DMS114 treated with DMSO at 0.1 percent for 48 hours (cell line): ENCODE measurements around the gene SPRYD3.

Experiments
- DNase-seq: peaks from one replicate; lab custom pipeline; 2025; ENCODE audit not compliant: unreplicated experiment; lab: John Stamatoyannopoulos, UW

The SPRYD3 gene

DNA sequence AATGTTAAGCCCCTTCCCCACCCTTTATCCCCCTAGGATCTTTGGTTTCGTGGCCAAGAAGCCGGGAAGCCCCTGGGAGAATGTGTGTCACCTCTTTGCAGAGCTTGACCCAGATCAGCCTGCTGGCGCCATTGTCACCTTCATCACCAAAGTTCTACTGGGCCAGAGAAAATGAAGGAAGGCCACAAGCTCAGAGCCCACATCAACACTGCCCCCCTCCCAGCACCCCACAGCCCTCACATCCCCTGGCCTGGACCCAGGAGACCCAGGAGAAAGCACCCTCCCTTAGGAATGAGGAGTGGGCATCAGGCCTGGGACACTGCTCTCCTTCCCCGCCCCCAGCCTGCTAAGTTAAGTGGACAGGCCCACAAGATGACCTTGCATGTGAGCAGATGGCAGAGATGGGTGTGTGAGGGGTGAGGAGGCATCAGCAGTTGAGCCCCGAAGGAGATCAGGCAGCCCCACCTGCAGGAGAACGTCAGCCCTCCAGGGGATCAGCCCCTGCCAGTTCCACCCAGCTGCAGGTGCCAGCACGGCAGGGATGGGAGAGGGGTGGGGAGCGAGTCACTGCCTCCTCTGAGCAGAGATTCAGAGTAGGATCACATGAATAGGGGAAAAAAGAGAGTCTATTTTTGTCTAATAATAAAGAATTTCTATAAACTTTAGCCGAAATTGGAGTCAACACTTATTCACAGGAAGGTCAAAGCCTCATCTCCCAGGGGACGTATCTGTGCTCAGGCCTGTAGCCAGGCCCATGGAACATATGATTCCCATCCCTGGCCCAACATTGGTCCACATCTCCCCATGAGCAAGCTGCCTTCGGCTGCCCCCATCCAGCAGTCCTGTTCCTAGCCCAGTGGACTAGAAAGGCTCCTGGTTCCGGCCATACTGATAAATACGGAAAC, 15.2 kb downstream of the SPRYD3 start:
- no peak for DNase-seq

DNA sequence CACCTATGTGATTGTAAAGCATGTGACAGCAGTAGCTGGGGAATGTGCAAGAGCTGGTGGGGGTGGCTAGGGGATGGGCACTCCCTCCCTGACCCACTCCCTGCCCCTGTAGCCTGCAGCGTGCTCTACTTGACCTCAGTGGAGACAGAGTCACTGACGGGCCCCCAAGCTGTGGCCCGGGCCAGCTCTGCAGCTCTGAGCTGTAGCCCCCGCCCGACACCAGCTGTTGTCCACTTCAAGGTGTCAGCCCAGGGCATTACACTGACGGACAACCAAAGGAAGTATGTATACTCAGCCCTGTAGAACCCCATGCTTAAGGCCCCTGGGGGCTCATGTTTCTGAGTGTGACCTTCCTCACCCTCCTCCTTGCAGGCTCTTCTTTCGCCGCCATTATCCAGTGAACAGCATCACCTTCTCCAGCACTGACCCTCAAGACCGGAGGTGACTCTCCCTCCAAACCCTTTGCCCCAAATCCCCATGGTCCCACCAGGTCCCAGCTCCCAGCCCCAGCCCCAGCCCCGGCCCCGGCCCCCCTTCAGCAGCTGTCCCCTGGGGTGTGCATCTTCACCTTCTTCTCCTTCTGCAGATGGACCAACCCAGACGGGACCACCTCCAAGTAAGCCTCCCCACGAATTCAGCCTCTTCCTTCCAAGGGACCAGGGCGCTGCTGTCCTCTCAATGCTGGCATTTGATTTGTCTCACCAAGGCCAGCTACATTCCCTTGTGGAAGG, 16.0 kb downstream of the SPRYD3 start:
- DNase-seq = no peak

DNA sequence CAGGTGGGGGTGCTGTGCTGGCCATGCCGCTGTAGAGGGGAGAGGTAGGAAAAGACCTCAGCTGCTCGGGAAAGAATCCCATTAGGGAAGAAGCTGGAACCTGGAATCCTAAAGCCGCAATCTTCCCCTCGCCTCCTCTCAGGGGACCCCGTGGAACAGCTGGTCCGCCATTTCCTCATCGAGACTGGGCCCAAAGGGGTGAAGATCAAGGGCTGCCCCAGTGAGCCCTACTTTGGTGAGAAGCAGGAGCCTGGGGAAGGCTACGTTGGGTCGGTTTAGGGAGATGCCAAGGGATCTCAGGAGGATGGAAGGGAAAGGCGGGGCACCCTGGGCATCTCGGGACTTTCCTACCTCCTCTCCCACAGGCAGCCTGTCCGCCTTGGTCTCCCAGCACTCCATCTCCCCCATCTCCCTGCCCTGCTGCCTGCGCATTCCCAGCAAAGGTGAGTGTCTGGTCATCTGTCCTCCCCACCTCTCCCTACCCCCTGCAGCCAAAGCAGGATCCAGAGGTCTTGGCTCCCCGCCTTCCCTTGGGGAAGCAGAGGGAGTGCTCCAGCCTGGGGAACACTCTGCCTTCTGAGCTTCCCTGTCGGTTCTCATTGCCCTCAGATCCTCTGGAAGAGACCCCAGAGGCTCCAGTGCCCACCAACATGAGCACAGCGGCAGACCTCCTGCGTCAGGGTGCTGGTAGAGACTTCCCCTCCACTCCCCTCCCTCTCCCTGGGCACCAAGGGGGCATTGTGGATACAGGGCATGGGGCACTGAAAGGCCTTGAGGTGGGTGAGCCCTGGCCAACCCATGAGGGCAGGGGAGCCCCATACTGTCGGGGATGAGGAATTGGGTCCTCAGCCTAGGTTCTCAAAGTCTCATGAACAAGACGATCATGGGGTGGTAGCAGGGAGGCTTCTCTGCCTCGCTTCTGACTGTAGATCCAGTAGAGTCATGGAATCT, 16.9 kb downstream of the SPRYD3 start:
- DNase-seq = no peak

DNA sequence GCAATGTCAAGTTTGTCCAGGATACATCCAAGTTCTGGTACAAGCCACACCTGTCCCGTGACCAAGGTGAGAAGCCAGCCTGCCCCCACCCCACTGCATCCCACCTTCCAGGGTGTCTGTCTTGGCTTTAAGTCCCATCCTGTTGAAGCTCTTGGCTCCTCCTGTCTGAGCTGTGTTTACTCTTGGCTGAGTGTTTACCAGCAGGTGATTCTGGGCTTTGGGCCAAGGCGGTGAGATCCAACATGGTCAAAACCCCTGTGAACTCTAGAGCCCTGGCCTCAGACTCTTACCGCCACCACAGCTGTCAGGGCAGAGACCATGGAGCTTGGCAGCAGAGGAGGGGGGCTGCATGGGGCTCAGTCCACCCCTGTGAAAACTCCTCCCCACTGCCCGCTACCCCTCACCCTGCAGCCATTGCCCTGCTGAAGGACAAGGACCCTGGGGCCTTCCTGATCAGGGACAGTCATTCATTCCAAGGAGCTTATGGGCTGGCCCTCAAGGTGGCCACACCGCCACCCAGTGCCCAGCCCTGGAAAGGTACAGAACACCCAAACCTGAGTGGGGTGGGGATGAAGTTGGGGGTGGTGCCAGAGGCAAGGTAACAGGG, 17.7 kb downstream of the SPRYD3 start:
- DNase-seq = no peak

DNA sequence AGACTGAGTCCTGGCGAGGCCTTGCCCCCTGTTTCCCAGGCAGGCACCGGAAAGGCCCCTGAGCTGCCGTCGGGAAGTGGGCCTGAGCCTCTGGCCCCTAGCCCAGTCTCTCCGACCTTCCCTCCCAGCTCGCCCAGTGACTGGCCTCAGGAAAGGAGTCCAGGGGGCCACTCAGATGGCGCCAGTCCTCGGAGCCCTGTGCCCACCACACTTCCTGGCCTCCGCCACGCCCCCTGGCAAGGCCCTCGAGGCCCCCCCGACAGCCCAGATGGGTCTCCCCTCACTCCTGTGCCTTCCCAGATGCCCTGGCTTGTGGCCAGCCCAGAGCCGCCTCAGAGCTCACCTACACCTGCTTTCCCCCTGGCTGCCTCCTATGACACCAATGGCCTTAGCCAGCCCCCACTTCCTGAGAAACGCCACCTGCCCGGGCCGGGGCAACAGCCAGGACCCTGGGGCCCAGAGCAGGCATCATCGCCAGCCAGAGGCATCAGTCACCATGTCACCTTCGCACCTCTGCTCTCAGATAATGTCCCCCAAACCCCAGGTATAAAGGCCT, 18.4 kb downstream of the SPRYD3 start:
- DNase-seq = no peak

DNA sequence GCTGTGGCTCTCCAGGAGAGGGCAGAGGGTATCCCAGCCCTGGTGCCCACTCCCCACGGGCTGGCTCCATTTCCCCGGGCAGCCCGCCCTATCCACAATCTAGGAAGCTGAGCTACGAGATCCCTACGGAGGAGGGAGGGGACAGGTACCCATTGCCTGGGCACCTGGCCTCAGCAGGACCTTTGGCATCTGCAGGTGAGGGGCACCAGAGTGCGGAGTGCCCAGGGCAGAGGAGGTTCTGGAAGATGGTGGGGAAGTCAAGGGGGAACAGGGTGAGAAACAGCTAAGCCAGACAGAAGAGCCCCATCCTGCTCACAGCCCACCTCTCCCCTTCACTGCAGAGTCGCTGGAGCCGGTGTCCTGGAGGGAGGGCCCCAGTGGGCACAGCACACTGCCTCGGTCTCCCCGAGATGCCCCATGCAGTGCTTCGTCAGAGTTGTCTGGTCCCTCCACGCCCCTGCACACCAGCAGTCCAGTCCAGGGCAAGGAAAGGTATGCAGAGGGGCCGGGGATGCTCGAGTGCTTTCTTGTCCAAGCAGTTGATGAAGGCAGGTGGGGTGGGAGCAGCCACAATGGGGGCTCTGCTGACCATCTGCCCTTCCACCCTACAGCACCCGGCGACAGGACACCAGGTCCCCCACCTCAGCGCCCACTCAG, 19.0 kb downstream of the SPRYD3 start:
- no peak for DNase-seq

DNA sequence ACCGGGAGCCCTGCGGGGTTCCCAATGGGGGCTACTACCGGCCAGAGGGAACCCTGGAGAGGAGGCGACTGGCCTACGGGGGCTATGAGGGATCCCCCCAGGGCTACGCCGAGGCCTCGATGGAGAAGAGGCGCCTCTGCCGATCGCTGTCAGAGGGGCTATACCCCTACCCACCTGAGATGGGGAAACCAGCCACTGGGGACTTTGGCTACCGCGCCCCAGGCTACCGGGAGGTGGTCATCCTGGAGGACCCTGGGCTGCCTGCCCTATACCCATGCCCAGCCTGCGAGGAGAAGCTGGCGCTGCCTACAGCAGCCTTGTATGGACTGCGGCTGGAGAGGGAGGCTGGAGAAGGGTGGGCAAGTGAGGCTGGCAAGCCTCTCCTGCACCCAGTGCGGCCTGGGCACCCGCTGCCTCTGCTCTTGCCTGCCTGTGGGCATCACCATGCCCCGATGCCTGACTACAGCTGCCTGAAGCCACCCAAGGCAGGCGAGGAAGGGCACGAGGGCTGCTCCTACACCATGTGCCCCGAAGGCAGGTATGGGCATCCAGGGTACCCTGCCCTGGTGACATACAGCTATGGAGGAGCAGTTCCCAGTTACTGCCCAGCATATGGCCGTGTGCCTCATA, 19.6 kb downstream of the SPRYD3 start:
- DNase-seq = no peak

DNA sequence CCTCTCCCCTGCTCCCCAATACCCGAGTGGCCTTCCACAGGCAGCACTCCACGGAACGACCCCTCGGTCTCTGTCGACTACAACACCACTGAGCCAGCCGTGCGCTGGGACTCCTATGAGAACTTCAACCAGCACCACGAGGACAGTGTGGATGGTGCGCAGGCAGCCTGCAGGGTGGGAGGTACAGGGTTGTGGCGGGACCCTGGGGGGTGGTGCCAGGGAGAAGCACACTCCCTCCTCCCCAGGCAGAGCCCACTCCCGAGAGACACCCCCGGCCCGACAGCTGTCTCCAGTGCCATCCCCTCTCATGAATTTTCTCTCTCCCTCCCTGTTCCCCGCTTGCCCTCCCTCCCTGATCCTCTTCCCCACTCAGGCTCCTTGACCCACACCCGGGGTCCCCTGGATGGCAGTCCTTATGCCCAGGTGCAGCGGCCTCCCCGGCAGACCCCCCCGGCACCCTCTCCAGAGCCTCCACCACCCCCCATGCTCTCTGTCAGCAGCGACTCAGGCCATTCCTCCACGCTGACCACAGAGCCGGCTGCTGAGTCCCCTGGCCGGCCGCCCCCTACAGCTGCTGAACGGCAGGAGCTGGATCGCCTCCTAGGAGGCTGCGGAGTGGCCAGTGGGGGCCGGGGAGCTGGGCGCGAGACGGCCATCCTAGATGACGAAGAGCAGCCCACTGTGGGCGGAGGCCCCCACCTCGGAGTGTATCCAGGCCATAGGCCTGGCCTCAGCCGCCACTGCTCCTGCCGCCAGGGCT, 20.3 kb downstream of the SPRYD3 start:
- no peak for DNase-seq

DNA sequence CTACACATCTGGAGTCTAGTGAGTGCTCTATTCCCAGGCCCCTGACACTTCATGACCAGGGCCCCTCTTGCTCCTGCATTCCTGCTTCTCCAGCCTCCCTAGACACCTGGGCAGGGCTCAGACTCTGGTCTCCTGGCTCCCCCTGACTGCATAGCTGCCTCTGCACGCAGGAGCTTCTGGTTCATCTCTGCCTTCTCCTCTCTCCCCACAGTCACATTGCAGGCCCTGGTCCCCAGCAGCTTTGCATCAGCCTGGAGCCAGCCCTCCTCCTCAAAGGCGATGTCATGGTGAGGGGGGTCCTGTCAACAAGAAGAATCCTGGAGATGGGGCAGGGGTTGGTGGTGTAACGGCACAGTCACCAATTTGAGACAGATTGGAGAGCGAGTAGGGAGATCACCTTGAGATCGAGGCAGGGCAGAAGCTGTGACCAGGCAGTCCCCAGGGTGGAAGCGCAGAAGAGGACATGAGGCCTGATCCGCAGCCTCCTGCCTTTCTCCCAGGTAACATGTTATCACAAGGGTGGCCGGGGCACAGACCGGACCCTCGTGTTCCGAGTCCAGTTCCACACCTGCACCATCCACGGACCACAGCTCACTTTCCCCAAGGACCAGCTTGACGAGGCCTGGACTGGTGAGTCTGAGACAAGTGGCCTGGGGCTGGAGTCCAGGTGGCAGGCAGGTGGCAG, 21.2 kb downstream of the SPRYD3 start:
- DNase-seq = no peak

DNA sequence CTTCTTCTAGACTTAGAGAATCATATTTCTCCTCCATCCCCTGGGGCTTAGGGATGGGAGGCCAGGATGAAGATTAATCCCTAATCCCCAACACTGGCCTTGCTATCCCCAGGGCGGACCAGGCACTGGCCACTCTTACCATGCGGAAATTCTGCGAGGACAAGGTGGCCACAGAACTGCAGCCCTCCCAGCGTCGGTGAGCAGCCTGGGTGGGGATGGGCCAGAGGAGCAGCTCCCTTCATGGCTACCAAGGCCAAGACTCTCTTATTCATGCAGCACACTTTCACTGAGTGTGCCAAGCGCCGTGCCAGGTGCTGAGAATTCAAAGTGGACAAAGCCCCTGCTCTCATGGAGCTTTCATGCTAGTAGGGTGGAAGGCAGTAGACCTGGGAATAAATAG, 22.3 kb downstream of the SPRYD3 start:
- DNase-seq = no peak

DNA sequence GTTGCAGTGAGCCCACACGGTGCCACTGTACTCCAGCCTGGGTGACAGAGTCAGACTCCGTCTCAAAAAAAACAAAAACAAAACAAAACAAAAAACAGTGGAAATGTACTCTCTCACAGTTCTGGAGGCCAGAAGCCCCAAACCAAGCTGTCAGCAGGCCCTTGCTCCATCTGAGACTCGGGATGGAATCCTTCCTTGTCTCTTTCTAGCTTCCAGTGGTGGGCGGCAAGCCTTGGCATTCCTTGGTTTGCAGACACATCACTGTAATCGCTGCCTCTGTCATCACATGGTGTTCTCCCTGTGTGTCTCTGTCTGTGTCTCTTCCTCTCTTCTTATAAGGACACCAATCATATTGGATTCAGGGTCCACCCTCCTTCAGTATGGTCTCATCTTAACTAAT, 22.9 kb downstream of the SPRYD3 start:
- DNase-seq = no peak

DNA sequence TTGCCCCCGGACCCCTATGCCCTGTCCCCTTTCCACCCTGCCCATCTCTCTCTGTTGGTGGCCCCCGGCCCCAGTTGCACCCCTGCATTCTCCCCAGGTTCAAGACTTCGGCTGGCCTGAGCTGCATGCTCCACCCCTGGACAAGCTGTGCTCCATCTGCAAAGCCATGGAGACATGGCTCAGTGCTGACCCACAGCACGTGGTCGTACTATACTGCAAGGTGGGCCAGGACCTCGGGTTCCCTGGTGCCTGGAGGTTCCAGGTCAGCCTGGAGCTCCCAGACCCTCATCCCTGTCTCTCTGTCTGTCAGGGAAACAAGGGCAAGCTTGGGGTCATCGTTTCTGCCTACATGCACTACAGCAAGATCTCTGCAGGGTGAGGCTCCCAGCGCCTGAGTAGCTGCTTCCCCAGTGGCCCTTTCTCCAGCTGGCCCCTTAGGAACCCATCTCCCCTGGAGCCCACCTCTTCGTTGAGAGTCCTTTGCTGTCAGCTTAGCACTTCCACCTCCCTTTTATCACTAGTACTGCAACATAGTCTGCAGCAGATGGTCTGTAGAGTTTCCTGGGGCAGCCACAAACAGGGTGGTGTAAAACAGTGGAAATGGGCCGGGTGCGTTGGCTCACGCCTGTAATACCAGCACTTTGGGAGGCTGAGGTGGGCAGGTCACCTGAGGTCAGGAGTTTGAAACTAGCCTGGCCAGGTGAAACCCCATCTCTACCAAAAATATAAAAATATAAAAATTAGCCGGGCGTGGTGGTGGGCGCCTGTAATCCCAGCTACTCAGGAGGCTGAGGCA, 23.5 kb downstream of the SPRYD3 start:
- no peak for DNase-seq

DNA sequence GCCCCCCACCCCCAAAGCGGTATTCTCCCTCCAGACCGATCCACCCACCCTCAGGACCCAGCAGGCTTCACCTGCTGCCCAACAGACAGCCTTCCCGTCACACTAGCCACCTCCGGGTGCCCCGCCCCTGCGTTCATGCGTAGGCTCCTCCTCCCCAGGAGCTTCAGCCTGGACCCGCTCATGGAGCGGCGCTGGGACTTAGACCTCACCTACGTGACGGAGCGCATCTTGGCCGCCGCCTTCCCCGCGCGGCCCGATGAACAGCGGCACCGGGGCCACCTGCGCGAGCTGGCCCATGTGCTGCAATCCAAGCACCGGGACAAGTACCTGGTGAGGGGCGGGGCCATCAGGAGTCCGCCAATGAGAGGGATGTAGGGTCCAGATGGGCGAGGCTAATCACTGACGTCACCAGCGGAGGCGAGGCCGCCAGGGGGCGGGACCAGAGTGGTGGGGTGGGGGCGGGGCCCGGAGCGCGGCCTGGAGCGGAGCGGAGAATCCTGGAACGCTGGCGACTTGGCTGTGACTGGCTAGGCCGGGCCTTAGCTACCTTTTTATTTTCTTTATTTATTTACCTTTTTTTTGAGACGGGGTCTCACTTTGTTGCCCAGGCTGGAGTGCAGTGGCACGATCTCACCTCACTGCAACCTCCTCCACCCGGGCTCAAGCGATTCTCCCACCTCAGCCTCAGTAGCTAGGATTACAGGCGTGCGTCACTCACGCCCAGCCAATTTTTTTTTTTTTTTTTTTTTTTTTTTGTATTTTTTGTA, 24.9 kb downstream of the SPRYD3 start:
- peak; percentile 91 for DNase-seq

DNA sequence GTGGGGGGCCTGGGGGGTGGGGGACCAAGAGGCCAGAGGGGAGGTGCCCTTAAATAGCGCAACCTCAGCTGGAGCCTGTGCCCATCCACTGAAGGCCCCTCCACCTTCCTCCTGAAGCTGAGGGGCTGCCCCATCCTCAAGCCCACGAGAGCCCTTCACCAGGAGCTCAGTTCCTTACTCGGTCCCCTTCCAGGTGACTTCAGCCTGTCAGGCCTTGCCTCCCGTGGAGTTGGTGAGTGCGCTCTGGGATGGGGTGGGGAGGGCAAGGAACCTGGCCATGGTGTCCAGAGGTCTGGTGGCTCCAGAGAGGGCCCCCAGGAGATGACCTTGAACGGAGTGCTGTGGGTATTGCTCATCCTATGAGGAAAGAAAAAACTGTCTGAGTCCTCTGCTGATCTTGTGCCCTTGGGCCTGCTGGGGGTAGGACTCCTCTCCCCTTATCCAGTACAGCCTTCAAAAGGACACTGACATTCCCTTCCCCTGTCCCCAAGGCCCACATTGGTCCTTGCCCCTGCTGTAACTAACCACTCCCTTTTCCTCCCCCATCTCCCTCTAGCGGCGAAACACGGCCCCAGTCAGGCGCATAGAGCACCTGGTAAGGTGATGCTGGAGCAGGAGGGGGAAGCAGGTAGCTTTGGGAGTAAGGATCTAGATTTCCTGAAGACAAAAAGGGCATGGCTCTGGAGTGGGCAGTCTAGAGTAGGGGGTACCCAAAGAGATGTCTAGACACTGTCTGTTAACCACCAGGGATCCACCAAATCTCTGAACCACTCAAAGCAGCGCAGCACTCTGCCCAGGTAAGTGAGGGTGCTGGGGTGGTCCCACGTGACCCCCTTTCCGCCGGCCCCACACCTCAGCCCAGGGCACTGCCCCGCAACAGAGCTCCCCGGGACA, 25.7 kb downstream of the SPRYD3 start:
- DNase-seq = no peak

DNA sequence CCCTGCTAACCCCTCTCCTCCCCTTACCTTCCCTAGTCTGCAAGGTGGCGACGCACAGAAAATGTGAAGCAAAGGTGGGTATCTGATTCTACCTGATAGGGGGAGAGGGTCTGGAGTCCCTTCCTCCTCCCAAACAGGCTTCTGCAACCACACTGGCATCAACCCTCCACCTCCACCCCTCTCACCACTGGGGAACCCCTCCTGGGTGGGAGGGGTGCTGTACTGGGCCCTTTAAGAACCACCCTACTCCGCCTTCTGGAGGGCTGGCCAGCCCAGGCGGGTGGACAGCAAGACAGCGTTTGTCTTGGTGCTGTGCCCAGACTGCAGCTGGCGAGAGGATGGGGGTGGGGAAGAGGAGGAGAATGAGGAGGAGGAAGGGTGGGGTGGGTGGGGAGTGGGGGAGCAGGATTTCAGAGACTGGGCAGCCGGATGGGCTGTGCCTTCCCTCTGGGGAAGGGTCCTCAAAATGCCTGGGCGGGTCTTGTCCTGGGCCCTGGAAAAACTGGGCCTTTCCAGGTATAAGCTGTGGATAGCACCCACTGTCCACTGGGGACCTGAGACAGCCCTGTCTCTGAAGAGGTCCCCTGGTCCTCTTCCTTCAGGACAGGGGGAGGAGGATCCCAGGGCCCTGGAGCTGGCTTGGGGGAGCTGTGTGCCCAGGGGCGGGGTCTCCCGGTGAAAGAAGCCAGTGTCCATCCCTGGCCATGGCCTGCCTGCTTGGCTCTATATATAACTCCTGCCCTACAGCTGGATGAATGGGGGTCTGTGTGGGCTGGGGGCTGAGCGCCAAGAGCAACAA, 26.6 kb downstream of the SPRYD3 start:
- no peak for DNase-seq
